DMS53 treated with DMSO at 0.1 percent for 48 hours (cell line): ENCODE results near the gene ARHGAP23.
"Not testable (repeated sequence)": the region's sequence is repeated elsewhere in the genome, so short reads cannot be mapped to it uniquely, and the experiment has no call there.

Experiments used
- DNase-seq: peaks from one replicate; lab custom pipeline; 2025; ENCODE audit not compliant: unreplicated experiment; lab: John Stamatoyannopoulos, UW

The ARHGAP23 gene

DNA sequence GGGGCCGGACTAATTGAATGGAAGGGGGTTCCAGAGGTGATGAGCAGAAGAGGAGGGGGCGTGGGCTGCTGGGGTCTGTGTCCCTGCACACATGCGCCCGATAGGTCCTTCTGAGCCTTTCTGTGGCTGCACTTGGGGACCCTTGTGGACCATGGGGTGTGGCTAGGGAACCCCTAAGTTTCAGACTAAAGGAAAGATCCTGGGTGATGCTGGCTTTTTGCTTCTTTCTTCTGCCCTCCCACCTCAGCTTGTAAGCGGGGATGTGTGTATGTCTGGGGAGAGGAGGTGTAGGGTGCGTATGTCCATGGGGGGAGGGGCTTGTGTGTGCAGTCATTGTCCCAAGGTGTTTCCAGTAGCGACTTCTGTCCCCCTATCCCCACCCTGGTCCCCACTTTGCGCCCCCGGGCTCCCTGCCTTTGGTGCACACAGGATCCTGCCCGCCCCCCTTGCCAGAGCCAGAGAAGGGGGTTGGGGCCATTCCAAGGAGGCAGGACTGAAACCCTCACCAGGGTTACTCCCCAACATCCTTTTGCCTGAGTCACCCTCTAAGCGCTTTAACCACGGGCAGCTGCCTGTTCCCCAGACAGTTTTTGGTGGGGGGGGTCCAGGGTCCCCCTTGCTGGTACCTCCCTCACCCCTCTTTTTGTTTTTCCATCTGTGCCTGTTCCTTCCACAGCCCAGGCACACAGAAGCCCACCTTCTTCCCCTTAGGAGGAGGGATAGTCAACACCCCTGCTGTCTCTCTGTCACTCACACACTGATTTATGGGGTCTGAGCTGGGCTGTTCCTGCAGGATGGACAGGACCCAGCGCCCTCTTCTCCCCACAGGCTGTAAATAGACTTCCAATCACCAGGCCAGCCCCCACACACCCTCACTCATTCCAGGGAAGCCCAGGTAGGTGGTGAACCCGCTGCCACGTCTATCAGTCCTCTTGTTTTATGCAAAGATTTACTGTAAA, 83.2 kb downstream of the ARHGAP23 start:
- DNase-seq = no peak

DNA sequence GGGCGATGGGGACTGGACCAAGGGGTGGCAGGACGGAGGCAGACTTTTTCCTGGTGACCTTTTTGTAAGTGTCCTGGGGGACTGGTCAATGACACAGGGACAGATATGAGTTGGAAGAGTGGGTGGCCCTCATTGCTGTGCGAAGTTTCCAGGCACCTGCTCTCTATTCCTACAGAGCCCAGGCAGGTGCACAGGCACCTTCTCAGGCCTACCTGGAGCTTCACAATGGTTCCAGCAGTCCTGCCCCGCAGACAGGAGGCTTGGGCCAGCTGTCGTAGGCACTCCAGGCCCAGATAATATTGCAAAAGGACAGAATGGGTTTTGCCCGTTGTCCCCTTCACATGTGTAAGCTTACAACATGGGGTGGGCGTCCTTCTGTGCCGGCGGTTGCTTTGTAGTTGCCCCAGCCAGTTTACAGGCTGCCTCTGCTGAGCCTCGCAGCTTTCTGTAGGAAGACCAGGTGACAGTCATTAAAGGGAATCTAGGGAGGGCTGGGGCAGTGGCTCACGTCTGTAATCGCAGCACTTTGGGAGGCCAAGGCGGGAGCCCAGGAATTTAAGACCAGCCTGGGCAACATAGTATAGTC, 84.3 kb downstream of the ARHGAP23 start:
- DNase-seq = no peak

DNA sequence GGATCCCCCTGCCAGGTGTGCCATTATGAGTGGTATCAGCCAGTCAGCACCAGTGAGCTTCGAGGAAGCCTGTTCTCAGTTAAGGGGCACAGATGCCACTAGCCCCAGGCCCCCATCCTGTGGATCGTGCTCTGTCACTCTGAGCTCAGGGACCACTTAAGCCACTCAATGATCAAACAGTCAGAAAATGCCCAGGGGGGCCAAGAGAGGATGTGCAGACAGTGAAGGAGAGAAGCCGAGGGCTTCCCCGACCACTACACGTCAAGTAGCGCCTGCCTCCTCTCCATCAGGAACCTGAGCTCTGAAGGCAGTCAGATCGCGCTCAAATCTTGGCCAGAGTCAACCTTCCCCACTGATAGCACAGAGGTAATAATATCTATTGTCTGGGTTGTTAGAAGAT, 98.3 kb downstream of the ARHGAP23 start:
- DNase-seq = not testable (repeated sequence)

DNA sequence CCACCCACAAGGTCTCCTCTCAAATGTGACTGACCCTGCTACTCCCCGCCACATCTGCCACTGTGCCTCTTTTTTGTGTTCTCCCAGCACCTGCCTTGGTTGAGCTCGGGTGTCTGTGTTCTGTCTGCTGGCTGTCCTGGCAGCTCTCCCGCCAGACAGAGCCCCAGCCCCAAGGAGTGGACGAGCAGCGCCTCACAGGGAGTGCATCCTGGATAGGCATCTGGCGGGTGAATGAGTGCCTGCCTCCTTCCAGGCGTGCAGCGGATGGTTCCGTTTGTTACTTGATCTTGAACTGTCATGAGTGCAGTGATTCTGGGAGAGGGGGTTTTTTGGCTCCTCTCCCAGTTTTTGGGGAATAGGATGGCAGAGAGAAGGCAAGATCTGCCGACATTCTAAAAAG, 99.9 kb downstream of the ARHGAP23 start:
- not testable (repeated sequence) for DNase-seq

DNA sequence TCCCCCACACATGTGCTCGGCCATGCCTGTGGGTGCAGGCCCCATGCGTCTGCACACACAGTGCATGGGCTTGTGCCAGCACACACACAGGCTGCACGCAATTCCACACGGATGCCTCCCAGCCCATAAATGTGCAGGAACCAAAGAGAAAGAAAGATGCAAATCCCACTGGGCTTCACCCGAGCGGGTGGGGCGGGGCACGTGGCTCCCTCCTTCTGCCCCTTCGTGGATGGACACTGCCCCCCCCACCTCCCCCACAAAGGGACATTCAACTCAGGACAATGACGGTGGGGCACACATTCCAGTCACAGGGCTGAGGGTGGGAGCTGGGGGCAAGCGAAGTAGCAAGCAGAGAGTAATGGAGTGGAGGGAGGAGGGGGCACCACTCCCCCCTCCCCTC, 102.6 kb downstream of the ARHGAP23 start:
- DNase-seq = not testable (repeated sequence)

DNA sequence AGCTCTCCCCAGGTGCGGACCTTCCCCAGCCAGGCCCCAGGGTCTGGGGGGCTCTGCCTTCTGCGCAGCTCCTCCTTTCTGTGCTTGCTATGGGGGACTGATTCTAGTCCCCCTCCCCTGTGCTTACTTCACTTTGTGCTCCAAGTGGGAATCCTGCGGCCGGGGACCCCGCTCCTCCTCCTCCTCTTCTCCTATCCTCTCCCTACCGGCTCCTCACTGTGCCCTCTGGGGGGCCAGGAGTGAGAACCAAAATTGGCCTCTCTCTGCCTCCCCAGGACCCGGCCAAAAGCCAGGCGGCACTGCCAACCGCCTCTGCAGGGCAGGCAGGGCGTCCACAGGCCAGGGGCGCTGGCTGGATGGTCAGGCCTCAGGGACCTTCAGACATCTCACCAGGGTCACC, 103.5 kb downstream of the ARHGAP23 start:
- DNase-seq = not testable (repeated sequence)

DNA sequence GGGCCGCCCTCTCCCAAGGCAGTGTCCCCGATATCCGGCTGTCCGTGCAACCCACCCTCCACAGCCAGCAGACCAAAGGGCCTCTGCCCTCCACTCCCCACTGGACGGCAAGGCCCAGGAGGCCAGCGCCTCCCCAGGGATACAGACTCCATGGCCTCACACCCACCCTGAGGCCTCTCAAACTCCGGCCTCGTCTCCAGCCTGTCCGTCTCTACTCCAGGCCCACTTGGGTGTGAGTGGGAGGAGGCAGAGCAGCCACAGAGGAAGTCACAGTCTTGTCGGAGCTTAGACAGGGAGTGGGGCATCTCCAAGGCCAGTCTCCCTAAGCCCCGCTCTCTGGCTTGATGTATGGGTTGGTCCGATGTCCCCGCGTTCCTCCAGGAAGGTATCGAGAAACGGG, 104.2 kb downstream of the ARHGAP23 start:
- no peak for DNase-seq

DNA sequence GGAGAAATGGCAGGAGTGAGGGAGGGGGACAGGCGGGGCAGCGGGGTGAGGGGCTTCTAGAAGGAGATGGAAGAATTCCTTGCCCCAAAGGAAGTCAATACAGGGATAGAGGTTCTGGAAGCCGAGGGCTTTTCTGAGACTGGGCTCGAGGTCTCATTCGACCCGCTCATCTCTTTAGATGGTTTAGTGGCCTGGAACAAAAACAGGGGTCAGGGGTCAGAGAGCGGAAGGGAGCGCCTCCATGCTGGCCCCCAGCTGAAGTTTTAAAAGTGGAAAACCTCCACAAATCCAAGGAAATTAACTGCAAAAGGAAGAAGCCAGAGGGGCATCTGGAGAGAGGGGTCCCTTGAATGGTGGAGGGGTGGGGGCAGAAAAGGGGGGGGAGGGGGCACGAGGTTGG, 105.0 kb downstream of the ARHGAP23 start:
- DNase-seq = no peak

DNA sequence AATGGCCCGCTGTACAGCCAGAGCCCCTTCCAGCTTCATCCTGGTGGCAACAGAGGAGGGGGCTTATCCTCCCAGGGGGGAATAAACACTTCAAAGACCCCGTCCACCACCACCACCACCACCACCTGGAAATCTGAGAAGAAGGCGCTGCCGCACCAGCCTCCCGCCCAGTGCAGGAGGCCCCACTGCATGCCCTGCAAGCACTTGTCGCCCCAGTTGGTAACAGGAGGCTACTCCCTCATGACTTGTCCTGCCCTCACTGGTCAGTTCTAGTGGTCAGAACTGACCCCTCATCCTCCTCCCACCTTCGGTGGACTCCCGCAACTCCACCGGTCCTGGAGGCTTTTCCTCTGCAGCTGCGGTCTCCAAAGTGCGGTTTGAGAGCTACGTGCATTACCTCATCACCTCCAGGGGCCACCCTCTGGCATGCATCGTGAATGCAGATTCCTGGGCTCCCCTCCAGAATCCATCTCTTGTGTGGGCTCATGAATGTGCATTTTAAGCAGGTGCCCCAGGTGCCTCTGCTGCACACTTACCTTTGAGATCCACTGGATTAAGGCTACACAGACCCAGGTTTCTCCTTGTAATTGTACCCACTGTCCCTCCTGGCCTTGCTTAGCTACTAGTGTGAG, 105.7 kb downstream of the ARHGAP23 start:
- no peak for DNase-seq

DNA sequence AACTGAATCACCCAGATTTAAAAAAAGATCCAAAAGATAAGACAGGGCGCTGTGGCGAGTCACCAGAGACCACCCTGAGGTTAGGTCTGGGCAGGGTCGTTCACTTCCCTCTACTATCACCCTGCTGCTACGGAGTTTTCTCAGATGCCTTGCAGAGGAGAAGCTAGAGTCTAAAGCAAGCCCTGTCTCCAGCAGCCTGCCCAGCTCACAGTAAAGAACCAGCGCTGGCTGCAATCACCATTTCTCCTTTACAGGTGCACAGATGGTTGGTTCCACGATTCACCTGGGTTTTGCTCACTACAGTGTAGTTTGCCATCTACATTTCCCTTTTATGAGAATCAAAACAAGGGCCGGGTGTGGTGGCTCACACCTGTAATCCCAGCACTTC, 106.2 kb downstream of the ARHGAP23 start:
- no peak for DNase-seq

DNA sequence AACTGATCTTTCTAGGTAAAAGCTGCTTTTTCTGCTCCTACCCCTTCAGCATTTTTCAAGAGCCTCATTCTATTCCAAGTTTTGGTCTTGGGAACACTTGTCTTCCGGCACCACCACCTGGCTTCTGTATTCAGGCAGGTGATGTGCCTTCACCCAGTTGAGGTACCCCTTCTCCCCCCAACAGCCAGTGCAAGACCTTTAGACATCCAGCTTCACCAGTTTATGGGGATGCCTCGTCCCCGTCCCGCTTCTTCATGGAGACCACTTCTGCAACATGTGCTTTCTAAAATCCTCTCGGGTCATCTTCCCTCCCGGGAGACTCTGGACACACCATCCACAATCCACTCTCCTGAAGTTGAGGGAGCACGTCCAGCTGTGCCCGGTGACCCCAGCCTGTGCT, 107.6 kb downstream of the ARHGAP23 start:
- DNase-seq = no peak

DNA sequence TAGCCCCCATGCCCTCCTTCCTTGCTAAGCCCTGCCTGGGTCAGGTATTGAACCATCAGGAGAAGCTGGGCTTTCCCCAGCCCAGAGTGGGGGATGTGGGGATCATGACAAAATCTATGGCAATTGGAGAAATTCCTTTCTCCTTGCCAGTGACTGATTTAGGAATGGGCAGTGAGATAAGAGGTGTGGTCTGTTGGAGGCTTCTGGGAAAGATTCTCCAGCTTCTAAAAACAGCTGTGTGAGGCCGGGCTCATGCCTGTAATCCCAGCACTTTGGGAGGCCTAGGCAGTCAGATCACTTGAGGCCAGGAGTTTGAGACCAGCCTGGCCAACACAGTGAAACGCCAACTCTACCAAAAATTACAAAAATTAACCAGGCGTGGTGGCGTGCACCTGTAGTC, 108.4 kb downstream of the ARHGAP23 start:
- DNase-seq = no peak

DNA sequence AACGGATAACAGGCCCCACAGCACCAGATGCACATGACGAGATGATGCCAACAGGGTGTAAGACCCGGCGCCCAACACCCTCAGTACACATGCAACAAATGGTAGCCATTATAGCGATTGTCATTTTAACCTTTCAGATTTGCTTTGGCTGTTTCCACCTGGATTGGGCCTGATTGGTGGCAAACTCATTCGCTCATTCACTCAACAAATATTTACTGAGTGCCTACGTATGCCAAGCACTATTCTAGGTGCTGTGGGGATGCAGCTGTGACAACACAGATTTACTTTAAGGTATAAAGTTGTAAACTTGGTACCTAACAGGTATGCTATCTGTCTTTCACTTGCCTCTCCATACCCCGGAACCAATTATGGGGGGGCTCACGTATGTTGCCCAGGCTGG, 110.6 kb downstream of the ARHGAP23 start:
- peak; percentile 84 for DNase-seq

DNA sequence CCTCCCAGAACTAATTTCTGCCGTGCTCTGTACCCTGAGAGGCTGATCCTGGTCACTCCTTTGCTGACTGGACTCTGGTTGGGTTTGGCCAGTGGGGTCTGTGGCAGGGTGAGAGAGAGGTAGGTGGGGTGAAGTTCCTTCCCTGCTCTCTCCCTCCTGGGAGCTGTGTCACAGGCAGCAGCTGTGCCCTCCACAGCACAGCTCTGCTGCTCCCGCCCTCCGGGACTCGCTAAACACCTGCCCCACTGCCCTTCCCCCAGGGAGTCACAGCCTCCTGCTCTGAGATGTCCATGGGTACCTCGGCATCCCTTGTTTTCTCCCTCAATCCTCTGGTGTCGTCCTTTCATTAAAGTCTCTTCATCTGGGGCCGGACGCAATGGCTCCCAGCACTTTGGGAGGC, 111.1 kb downstream of the ARHGAP23 start:
- peak; percentile 63 for DNase-seq

DNA sequence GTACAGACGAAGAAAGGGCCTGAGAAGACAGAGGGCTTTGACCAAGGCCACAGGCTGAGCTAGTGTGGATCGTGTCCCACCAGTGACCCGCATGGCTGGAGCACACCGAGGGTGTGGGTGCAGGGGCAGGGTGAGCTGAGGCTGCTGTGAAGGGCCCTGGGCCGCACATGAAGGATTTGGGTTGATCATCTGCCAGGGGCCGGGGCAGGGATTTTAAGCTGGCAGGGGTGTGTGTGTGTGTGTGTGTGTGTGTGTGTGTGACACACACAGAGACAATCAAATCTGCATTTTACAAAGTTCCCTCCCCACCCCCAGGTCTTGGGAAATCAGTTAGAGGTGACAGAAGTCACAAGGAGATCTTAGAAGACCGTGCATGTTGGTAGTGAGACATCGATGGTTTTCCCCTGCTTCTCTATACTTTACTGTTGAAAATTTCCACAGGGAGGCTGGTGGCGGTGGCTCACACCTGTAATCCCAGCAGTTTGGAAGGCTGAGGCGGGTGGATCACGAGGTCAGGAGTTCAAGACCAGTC, 112.3 kb downstream of the ARHGAP23 start:
- no peak for DNase-seq

DNA sequence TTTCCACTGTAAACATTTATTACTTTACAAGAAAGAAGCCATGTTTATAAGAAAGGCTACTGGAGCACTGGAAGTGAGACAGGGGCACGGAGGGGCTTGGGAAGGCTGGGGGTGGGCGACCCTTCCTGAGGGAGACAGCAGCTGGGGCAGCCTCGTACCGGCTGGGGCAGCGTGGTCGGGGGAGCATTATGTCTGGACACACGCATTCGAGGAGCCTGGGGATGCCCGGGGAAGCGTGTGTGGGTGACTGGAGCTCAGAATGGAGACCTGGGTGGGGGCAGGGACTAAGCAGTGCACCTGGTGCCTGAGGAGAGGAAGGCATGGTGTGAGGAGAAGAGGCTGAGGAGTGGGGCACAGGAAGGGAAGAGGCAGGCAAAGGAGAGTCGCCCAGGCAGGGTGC, 113.0 kb downstream of the ARHGAP23 start:
- DNase-seq = no peak

DNA sequence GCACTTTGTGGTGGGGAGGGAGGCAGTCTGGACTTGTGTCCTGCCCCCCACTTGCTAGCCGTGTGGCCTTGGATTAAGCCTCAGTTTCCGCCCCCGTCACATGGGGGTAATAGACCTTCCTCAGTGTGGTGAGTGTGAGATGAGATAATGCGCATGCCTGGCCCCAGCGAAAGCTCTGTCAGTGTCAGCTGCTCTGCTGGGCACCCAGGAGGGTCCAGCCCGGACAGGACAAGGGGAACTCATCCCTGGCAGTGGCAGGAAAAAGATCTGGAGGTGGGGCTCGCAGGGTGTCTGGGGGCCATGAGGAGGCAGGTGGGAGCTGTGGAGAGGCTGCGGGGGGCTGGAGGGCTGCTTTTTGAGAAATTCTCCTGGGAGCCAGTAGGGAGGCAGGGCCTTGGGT, 114.0 kb downstream of the ARHGAP23 start:
- DNase-seq = no peak

DNA sequence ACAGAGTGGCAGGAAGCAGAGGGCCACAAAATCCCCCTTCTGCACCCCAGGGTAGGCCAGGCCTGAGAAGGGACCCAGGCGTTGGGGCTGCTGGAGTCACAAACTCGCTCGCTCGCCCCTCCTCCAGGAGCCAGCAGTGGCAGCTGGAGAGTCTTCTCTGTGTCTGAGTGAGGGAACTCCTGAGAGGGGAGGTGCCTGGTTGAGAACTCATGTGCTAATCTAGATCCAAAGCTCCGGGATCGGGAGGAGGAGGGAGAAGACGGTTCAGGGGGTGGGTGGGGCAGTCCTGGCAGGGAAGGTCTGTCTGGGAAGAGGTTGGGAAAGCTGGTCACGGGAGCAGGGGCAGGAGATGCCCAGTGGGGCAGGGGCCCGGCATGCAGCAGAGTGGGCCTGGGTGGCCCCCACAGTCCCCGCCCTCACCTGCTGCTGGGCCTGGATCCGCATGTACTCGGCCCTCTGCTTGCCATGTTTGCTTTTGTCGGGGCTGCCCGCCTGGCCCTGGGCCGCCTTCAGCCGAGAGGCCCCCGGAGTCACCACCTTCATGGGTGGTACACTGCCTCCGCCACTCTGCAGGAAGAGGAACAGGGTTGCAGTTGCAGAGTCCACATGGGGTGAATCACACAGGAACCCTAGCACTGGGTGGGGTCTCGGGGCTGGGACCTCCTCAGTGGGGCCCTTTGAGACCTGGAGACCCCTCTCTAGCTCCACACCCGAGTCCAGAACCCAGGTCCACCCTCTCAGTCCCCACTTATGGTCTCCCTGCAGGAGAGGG, 115.3 kb downstream of the ARHGAP23 start:
- no peak for DNase-seq

DNA sequence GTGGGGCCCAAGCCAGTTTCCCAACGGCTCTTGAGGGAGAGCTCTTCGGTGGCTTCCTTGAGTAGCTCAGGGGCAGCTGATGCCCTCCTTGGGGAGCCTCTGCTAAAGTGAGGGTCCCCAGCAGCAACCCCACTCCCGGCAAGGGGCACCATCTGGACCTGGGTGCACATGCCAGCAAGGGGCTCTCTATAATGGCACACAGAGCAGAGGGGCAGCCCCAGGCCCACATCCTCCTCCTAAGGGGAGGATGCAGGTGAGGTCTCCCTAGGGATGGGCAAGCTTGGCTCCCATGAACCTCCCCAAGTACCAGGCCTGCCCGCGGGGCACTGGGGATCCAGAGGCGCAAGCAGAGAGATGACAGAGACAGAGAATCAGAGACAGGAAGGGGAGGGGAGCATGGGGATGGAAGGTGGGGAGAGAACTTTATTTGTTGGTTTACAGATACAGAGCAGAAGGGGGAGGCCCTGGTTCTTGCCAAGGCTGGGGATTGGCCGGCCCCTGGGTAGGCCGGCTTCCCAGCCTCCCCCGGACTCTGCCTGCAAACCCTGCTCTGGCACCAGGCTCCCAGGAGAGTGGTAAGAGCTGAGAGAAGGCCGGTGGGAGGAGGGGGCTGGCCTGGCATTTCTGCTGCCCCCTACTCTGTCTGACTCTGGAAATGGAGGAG, 116.0 kb downstream of the ARHGAP23 start:
- DNase-seq = no peak

DNA sequence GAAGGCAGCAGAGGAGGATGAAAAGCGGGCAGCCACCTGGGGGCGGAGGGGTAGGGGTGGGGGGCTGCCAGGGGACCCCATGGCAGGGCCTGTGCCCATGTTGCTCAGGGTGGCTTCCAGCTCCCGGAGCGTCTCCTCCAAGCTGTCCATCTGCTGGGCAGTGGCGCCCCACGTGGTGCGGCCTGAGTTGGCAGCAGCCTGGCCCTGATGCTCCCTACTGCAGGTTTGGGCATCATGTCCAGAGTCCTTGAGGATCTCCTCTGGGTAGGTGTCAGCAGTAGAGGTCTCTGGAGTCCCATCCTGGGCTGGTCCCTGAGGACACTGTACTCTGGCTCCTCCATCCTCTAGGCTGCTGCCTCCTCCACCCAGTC, 116.6 kb downstream of the ARHGAP23 start:
- no peak for DNase-seq
